ENCODE results near the gene LRRC10.

DNA sequence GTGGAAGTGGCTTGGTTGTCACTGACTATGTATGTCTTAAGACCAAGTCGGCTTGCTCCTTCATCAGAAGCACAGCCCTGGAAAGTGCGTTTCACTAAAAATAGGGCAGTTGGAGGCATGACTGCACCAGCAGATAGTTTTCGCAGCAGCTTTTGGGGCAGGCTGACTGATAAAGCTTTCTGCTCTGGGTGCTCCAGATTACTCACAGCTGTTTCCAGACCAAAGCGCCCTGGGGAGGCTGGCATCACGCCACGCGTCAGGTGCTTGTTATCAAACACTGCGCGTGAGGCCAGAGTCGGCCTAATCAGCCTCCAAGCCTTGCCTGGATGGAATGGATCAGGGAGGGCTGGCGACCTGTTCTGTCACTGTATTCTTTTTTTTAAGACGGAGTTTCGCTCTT is 13.3 kb upstream of the LRRC10 start:
- no peak for TF ChIP-seq CTCF (IDR thresholded peaks at IDR 0.05)
- no peak for TF ChIP-seq POLR2AphosphoS5 (IDR thresholded peaks at IDR 0.05)
- no peak for TF ChIP-seq POLR2A (IDR thresholded peaks at IDR 0.05)
- TF ChIP-seq EP300 (IDR thresholded peaks at IDR 0.05; ENCODE audit: low read depth), result no peak
